ENCODE results near the gene ZNF451. TPM values are rescaled to one million over a fixed set of nuclear protein-coding genes. Genes with fewer than 3 reads are reported as not detected.

Gene ZNF451
- total and polyA plus RNA-seq, 2 donors (not counting 3 experiments of a cell fraction or from before 2014, with no cell fraction given) = 9.9 to 64.4 TPM

DNA sequence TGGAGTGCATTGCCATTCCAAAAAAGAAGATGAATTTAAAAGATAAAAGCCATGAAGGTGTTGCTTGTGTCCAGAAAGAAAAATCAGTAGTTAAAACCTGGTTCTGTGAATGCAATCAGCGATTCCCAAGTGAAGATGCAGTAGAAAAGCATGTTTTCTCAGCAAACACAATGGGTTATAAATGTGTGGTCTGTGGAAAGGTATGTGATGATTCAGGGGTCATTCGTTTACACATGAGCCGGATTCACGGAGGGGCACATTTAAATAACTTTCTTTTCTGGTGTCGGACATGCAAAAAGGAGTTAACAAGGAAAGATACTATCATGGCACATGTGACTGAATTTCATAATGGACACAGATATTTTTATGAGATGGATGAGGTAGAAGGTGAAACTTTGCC is 57.4 kb downstream of the ZNF451 start:
- H3K4me1 ChIP-seq (ENCODE audit: control insufficient read depth, extremely low read depth, insufficient read depth, low read length) = no peaks in the 10 kb centered on the region
- no peaks in the 10 kb centered on the region for H3K9me3 ChIP-seq (replicated peaks; ENCODE audit: control insufficient read depth, insufficient read depth, low read length)
- intact Hi-C loops (cut with micrococcal nuclease) = no loop called here
- dilution Hi-C loops (cut with MboI; ENCODE audit: extremely low pct_ligation_motif_present, low sequenced_read_pairs) = no loop called here
- H3K36me3 ChIP-seq (ENCODE audit: control insufficient read depth in 2 of 2, extremely low read depth in 1 of 2, insufficient read depth in 2 of 2, low read length in 2 of 2) = peaks cover 3 to 9% of the 10 kb centered on the region in 2 experiments
- H3K9me1 ChIP-seq (replicated peaks; ENCODE audit: control insufficient read depth, extremely low read depth, insufficient read depth, low read length) = no peaks in the 10 kb centered on the region
- ChIA-PET CTCF (interaction anchor here (1.8 kb wide), 1 partner anchor 16 kb away, joined by 5 read pairs; no protein-coding TSS in a partner anchor), POLR2A (no interaction called here)
- no peak overlapping the region for H3K4me3 ChIP-seq (replicated peaks in 1 of 3; ENCODE audit: insufficient read depth in 1 of 3, low read depth in 1 of 3, low read length in 3 of 3)
- DNase-seq (ENCODE audit: low read depth, low spot score) (no peak), FAIRE-seq (no peak)
- no peak overlapping the region for H3K9ac ChIP-seq (replicated peaks; ENCODE audit: extremely low read depth, insufficient read depth, low read length)
- no peaks in the 10 kb centered on the region for H4K20me1 ChIP-seq (replicated peaks; ENCODE audit: control insufficient read depth, extremely low read depth, insufficient read depth, low read length)
- no peak overlapping the region for H3K27ac ChIP-seq (ENCODE audit: insufficient read depth, low read depth, low read length)
- no peak overlapping the region for H3K4me2 ChIP-seq (ENCODE audit: insufficient read depth, low read length)
- TF ChIP-seq, protein P1, sequence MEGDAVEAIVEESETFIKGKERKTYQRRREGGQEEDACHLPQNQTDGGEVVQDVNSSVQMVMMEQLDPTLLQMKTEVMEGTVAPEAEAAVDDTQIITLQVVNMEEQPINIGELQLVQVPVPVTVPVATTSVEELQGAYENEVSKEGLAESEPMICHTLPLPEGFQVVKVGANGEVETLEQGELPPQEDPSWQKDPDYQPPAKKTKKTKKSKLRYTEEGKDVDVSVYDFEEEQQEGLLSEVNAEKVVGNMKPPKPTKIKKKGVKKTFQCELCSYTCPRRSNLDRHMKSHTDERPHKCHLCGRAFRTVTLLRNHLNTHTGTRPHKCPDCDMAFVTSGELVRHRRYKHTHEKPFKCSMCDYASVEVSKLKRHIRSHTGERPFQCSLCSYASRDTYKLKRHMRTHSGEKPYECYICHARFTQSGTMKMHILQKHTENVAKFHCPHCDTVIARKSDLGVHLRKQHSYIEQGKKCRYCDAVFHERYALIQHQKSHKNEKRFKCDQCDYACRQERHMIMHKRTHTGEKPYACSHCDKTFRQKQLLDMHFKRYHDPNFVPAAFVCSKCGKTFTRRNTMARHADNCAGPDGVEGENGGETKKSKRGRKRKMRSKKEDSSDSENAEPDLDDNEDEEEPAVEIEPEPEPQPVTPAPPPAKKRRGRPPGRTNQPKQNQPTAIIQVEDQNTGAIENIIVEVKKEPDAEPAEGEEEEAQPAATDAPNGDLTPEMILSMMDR (IDR thresholded peaks at IDR 0.05; ENCODE audit: extremely low read depth in 1 of 2, insufficient read depth in 1 of 2, low read depth in 1 of 2, low read length in 2 of 2) = no peak
- TF ChIP-seq FOS (IDR thresholded peaks at IDR 0.05; ENCODE audit: borderline replicate concordance, insufficient read depth, low read length) (no peak), POLR2AphosphoS5 (IDR thresholded peaks at IDR 0.05; ENCODE audit: insufficient read depth, low read depth, low read length) (no peak), JUN (IDR thresholded peaks at IDR 0.05; ENCODE audit: borderline replicate concordance, insufficient read depth, insufficient read length, low read depth) (no peak), MYC (IDR thresholded peaks at IDR 0.05; ENCODE audit: low read depth, low read length) (no peak), GATA2 (IDR thresholded peaks at IDR 0.05; ENCODE audit: insufficient read depth, insufficient read length, low read depth, low read length) (no peak), POLR2A (IDR thresholded peaks at IDR 0.05; ENCODE audit: low read depth, low read length) (no peak), EZH2 (IDR thresholded peaks at IDR 0.05; ENCODE audit: borderline replicate concordance, low read depth, low read length, severe bottlenecking) (no peak)
- TF ChIP-seq, protein P2, sequence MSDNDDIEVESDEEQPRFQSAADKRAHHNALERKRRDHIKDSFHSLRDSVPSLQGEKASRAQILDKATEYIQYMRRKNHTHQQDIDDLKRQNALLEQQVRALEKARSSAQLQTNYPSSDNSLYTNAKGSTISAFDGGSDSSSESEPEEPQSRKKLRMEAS (IDR thresholded peaks at IDR 0.05; ENCODE audit: insufficient read depth, insufficient read length) = no peak
- no TSS peak for BruUV-seq (replicated peaks)
- H3K27me3 ChIP-seq (ENCODE audit: control insufficient read depth in 2 of 2, insufficient read depth in 2 of 2, low read length in 2 of 2) = no peaks in the 10 kb centered on the region
- H3K79me2 ChIP-seq (ENCODE audit: control insufficient read depth, insufficient read depth, low read length) = no peaks in the 10 kb centered on the region
- no peak overlapping the region for H2AFZ ChIP-seq (ENCODE audit: low read depth, low read length)
